ENCODE measurements around the gene HOXB9.

The HOXB9 gene

GRCh38 chr17:48577330-48577945 is 48.7 kb downstream of the HOXB9 start:
- H3K4me3 ChIP-seq (ENCODE audit: low read length) = peak overlapping the region; percentile 79
- TF ChIP-seq ZNF274 (IDR thresholded peaks at IDR 0.05; ENCODE audit: low read depth, low read length) = no peak

GRCh38 chr17:48576479-48577309 is 49.5 kb downstream of the HOXB9 start:
- no peak for TF ChIP-seq ZNF274 (IDR thresholded peaks at IDR 0.05; ENCODE audit: low read depth, low read length)
- peak overlapping the region; percentile 79 for H3K4me3 ChIP-seq (ENCODE audit: low read length)

GRCh38 chr17:48575673-48576478 is 50.3 kb downstream of the HOXB9 start:
- H3K4me3 ChIP-seq (ENCODE audit: low read length) = no peak overlapping the region; the same call in 1 of the 2 replicates
- TF ChIP-seq ZNF274 (IDR thresholded peaks at IDR 0.05; ENCODE audit: low read depth, low read length) = no peak

DNA sequence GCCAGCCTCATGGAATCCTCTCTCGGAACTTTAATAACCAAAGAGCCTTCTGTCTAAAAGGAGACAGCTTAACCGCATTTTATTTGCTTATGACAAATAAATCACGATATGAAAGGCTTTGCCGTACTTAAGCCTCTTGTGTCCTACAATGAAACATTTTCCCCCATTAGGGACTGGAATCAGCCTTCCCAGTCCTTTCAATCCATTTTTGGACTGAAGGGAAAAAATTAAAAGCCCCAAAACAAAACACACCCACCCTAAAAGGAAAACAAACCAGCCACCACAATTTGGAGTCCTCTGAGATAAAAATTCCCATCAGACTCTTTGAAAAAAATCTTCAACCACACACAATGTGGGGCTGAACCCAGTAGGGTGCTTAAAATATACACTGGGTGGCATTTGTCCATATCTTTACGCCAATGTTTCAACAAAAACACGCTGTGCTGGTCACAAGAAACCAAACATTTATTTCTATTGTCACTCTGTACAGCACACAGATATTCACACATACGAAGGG is 51.0 kb downstream of the HOXB9 start:
- H3K4me3 ChIP-seq (ENCODE audit: low read length) = no peak overlapping the region
- no peak for TF ChIP-seq ZNF274 (IDR thresholded peaks at IDR 0.05; ENCODE audit: low read depth, low read length)

DNA sequence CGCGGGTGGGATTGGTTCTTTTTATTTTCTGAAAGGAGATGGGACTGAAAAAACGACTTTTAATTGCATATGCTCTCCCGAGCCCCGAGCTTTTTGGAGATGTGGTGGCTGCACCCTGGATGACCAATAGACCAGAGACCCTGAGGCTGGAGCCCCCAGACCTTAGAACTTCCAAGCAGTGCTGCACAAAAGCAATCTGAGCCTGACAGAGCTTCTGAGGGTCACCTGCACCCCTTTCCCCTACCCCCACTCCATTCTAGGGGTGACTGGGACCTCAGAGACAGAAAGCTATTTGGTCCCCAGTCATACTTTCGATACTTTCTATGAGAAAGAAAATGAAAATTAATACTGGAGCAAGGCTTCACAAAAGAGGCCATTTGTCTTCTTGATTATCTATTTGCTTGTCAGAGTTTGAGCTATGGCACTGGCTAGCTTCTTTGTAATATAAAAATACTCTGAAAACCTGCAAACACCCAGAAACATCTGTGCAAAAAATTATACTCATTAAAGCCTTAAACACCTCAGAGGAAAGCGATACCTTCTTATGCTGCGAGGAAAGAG is 51.6 kb downstream of the HOXB9 start:
- H3K4me3 ChIP-seq (ENCODE audit: low read length) = no peak overlapping the region
- no peak for TF ChIP-seq ZNF274 (IDR thresholded peaks at IDR 0.05; ENCODE audit: low read depth, low read length)

- no peak overlapping the region for H3K4me3 ChIP-seq (ENCODE audit: low read length)
- no peak for TF ChIP-seq ZNF274 (IDR thresholded peaks at IDR 0.05; ENCODE audit: low read depth, low read length)
These were observed 54.2 kb downstream of the HOXB9 start for GRCh38 chr17:48571826-48572417.
